Small intestine (tissue), 7 donors: ENCODE data around the gene SLC34A2. TPM values are rescaled to one million over a fixed set of nuclear protein-coding genes. Genes with fewer than 3 reads are reported as not detected.
A peak's percentile ranks its signal among the peaks of the same experiment; 100 is the strongest.
"Not testable (repeated sequence)": the region's sequence is repeated elsewhere in the genome, so short reads cannot be mapped to it uniquely, and the experiment has no call there.

Source experiments
- DNase-seq, 2 donors: peaks; one replicate each; pipeline versions ENCODE4 v3.0.0 to v3.0.0-alpha.2; 2013
- FAIRE-seq: peaks from 2 replicates; lab custom pipeline; 2012; peaks lifted over from hg19 to GRCh38; lab: Jason Lieb, UNC
- H3K27ac ChIP-seq, 3 donors: one replicate each; pipeline ENCODE4 v1.5.1; 2013; ENCODE audit warnings: low read length in 2 of 3, mild to moderate bottlenecking in 2 of 3, control low read depth in 1 of 3, inconsistent platforms in 1 of 3, low read depth in 1 of 3, moderate library complexity in 1 of 3
- H3K27me3 ChIP-seq, 3 donors: one replicate each; pipeline ENCODE4 v1.6.1; 2013; ENCODE audit warnings: low read length in 3 of 3, inconsistent platforms in 1 of 3; ENCODE audit not compliant: control insufficient read depth in 3 of 3, insufficient read depth in 3 of 3
- H3K36me3 ChIP-seq, 3 donors: one replicate each; pipeline ENCODE4 v1.6.1; 2013; ENCODE audit warnings: low read length in 3 of 3, inconsistent platforms in 1 of 3, low read depth in 1 of 3, mild to moderate bottlenecking in 1 of 3, moderate library complexity in 1 of 3; ENCODE audit not compliant: control insufficient read depth in 3 of 3, insufficient read depth in 2 of 3
- H3K4me1 ChIP-seq, 3 donors: one replicate each; pipeline ENCODE4 v1.6.1; 2013; ENCODE audit warnings: low read length in 2 of 3, inconsistent platforms in 1 of 3, low read depth in 1 of 3, mild to moderate bottlenecking in 1 of 3, moderate library complexity in 1 of 3; ENCODE audit not compliant: control insufficient read depth in 3 of 3, insufficient read depth in 2 of 3
- H3K4me3 ChIP-seq, 3 donors: one replicate each; pipeline ENCODE4 v1.5.1; 2013; ENCODE audit warnings: low read length in 3 of 3, control low read depth in 1 of 3, inconsistent platforms in 1 of 3, low read depth in 1 of 3, mild to moderate bottlenecking in 1 of 3, moderate library complexity in 1 of 3
- H3K9me3 ChIP-seq, 2 donors: one replicate each; pipeline ENCODE4 v1.6.1; 2013; ENCODE audit warnings: low read depth in 1 of 2, low read length in 1 of 2; ENCODE audit not compliant: control insufficient read depth in 2 of 2, insufficient read depth in 1 of 2
- WGBS, 3 donors: extraction: QIAGEN DNeasy Blood & Tissue Kit; methylation state at CpG; one replicate each; pipeline ENCODE4 v1.1.7; 2013; 5-methylcytosine and 5-hydroxymethylcytosine counted together
- polyA plus RNA-seq, 4 donors: library from polyadenylated mRNA; stranded (reverse) in 3 of 4; unstranded in 1 of 4; fragments of 200-250 nt in 3 of 4; fragments of 120-200 nt in 1 of 4; gene quantifications; one replicate each; pipeline versions ENCODE4 v1.2.1 to v1.2.3, GENCODE V29; 2013
- donor health status: healthy with polysubstance abuse.
- donor health status: control.
- donor health status: control.
- donor health status: Bipolar disorder and iron deficiency.
- donor health status: healthy.

The SLC34A2 gene
- polyA plus RNA-seq, 4 donors = 0.09 to 28.6 (median 2.5) TPM

DNA sequence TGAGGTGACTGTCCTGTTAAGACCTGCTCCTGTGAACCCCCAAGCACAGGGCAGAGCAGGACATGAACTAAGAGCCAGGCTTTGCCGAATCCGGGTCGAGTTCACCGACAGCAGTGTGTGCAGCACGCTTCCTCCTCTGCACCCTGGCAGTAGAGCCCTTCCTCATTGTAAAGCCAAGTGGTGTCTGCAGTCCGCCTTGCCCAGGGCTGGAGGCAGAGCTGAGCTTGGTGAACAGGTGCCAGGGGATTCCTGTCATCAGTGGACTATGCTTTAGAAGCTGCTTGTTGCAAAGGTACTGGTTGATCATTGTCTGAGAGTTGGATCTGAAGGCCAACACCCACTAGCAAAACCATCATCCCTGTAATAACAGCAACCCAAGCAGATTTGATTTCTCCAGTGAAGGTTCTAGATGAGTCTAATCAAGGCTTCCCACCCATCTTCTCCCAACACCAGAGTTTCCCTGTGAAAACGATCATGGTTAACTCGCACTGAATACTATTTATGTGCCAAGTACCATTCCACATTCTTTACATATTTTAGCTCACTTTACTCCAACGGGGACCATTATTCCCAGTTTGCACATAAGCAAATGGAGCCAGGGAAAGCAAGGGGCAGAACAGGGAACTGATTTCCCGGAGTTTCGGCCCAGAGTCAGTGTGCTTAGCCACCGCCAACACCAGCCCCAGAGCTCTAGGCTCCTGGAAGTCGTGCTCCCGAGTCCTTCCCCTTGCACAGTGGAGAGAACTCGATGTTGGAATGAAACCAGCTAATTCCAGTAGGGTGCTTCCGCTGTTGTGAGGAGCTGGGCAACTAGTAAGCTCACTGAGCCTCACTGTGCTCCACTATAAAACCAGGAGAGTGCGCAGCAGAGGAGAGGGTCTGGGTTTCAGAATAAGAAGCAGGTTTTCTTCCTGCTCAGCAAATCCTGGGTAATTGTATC, 1.4 kb upstream of the SLC34A2 start:
- DNase-seq (peak; percentile 7 to 62), FAIRE-seq (no peak)
- Histone ChIP-seq H3K27me3 (peaks cover 0 to 17% (median 12%) of the 10 kb centered on the region in 3 donors), H3K9me3 (no peaks in the 10 kb centered on the region), H3K27ac (peak overlapping the region in 1 of 3 donors; percentile 49), H3K36me3 (no peaks in the 10 kb centered on the region), H3K4me3 (no peak overlapping the region), H3K4me1 (peaks cover 0 to 12% (median 0%) of the 10 kb centered on the region in 3 donors)
- 44 to 52% (median 46%) methylated on average over 17 of the region's 17 CpGs for WGBS, 3 donors

- FAIRE-seq = no peak
- Histone ChIP-seq H3K27ac (peak overlapping the region in 1 of 3 donors; percentile 5), H3K4me1 (peaks cover 0 to 12% (median 2%) of the 10 kb centered on the region in 3 donors), H3K9me3 (no peaks in the 10 kb centered on the region), H3K27me3 (peaks cover 0 to 17% (median 12%) of the 10 kb centered on the region in 3 donors), H3K4me3 (peak overlapping the region in 2 of 3 donors; percentile 38 to 48), H3K36me3 (no peaks in the 10 kb centered on the region)
- DNase-seq = peak in 1 of 2 donors; percentile 16
- WGBS, 3 donors = 16 to 45% (median 42%) methylated on average over 8 of the region's 8 CpGs
Measured at GRCh38 chr4:25656031-25656430, 380 bp downstream of the SLC34A2 start.

DNA sequence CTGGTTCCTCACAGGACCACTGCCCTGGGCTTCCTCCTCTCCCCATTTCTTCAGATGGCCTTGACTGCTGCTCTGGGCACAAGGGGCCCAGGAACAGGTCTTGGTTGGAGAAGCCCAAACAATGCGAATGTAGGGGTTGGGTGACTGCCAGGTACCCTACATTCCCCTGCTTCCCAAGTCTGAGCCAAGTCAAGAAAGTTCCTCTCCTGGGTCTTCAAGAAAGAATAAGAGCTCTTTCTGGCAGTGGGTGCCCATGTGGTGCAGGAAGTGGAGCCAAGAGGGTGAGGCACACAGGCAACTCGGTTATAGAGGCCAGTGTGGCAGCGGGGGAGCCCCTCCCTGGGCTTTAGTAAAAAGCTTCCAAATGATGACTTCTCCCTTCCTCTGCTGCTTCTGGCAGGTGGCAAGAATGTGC, 2.7 kb downstream of the SLC34A2 start:
- whole genome bisulfite sequencing, 3 donors = 54 to 71% (median 68%) methylated on average over 3 of the region's 3 CpGs
- H3K27ac ChIP-seq = no peak overlapping the region

GRCh38 chr4:25658777-25659176, 3.1 kb downstream of the SLC34A2 start:
- H3K27me3 ChIP-seq = peaks cover 0 to 17% (median 13%) of the 10 kb centered on the region in 3 donors
- FAIRE-seq = no peak
- no peak for DNase-seq
- H3K9me3 ChIP-seq = no peaks in the 10 kb centered on the region
- no peak overlapping the region for H3K4me3 ChIP-seq
- peaks cover 0 to 12% (median 2%) of the 10 kb centered on the region in 3 donors for H3K4me1 ChIP-seq
- peaks cover 0 to 2% (median 0%) of the 10 kb centered on the region in 3 donors for H3K36me3 ChIP-seq
- WGBS, 3 donors = 80 to 95% (median 94%) methylated on average over 2 to 3 of the region's 3 CpGs
- H3K27ac ChIP-seq = no peak overlapping the region

More for the DNA sequence above, 2.7 kb downstream of the SLC34A2 start:
- H3K4me3 ChIP-seq = no peak overlapping the region
- H3K4me1 ChIP-seq = peaks cover 0 to 12% (median 2%) of the 10 kb centered on the region in 3 donors
- no peaks in the 10 kb centered on the region for H3K9me3 ChIP-seq
- H3K27me3 ChIP-seq = peaks cover 0 to 17% (median 12%) of the 10 kb centered on the region in 3 donors
- H3K36me3 ChIP-seq = no peaks in the 10 kb centered on the region
- FAIRE-seq (no peak), DNase-seq (no peak)

DNA sequence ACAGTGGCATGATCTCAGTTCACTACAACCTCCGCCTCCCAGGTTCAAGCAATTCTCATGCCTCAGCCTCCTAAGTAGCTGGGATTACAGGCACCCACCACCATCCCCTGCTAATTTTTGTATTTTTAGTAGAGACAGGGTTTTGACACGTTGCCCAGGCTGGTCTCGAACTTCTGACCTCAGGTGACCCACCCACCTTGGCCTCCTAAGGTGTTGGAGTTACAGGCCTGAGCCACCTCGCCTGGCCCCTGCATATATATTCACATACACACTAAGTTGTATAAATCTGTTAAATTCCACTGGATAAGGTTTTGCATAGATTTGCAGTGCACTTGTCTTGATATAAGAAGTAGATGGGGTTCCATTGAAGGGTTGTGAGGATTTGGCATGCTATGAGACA, 5.8 kb downstream of the SLC34A2 start:
- peaks cover 0 to 14% (median 0%) of the 10 kb centered on the region in 3 donors for H3K36me3 ChIP-seq
- not testable (repeated sequence) for H3K4me1 ChIP-seq, FAIRE-seq, H3K27ac ChIP-seq, H3K9me3 ChIP-seq, H3K4me3 ChIP-seq, DNase-seq, H3K27me3 ChIP-seq
- WGBS, 3 donors = 64 to 86% (median 71%) methylated on average over 4 of the region's 4 CpGs

DNA sequence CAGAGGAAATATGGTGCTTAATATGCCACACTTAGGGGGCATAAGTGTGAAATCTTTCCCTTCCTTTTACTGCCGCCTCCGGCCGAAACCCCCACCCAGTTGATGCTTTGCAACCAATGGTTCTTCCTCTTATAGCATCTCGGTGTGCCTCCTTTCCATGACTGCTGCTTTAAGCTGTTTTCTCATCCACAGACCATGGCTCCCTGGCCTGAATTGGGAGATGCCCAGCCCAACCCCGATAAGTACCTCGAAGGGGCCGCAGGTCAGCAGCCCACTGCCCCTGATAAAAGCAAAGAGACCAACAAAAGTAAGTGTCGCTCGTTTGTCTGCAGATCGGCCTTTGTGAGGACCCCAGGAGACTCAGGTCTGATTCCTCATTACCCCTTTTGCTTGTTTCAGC, 6.7 kb downstream of the SLC34A2 start:
- peaks cover 0 to 14% (median 0%) of the 10 kb centered on the region in 3 donors for H3K36me3 ChIP-seq
- peaks cover 0 to 2% (median 0%) of the 10 kb centered on the region in 3 donors for H3K4me1 ChIP-seq
- no peaks in the 10 kb centered on the region for H3K9me3 ChIP-seq
- DNase-seq (no peak), FAIRE-seq (no peak)
- no peak overlapping the region for H3K27ac ChIP-seq
- no peak overlapping the region for H3K4me3 ChIP-seq
- H3K27me3 ChIP-seq = peaks cover 0 to 1% (median 0%) of the 10 kb centered on the region in 3 donors
- WGBS, 3 donors = 86 to 92% (median 89%) methylated on average over 10 of the region's 10 CpGs

GRCh38 chr4:25663781-25664180, 8.1 kb downstream of the SLC34A2 start:
- WGBS, 3 donors = 51 to 84% (median 78%) methylated on average over 8 of the region's 8 CpGs
- Histone ChIP-seq H3K4me1 (peaks cover 0 to 2% (median 0%) of the 10 kb centered on the region in 3 donors), H3K9me3 (no peaks in the 10 kb centered on the region), H3K27me3 (peaks cover 0 to 1% (median 0%) of the 10 kb centered on the region in 3 donors), H3K4me3 (no peak overlapping the region), H3K27ac (no peak overlapping the region), H3K36me3 (peaks cover 0 to 14% (median 2%) of the 10 kb centered on the region in 3 donors)
- DNase-seq = no peak
- no peak for FAIRE-seq

- H3K4me1 ChIP-seq = no peaks in the 10 kb centered on the region
- H3K4me3 ChIP-seq = no peak overlapping the region
- no peaks in the 10 kb centered on the region for H3K9me3 ChIP-seq
- peaks cover 0 to 1% (median 0%) of the 10 kb centered on the region in 3 donors for H3K27me3 ChIP-seq
- no peak for FAIRE-seq
- H3K36me3 ChIP-seq = peaks cover 0 to 16% (median 2%) of the 10 kb centered on the region in 3 donors
- no peak for DNase-seq
- H3K27ac ChIP-seq = no peak overlapping the region
- WGBS, 3 donors = 76 to 90% (median 81%) methylated on average over 9 of the region's 9 CpGs
Measured at GRCh38 chr4:25666031-25666630, 10.5 kb downstream of the SLC34A2 start.
